PC-9 (cell line): ENCODE measurements around the gene CTSE.

Experiments used
- EZH2 ChIP-seq: fragments of 200-600 bp; sonication (generic); IDR thresholded peaks from 2 replicates; pipeline ENCODE4 v1.8.0; 2017; ENCODE audit warnings: antibody characterized with exemption, low read depth
- TF ChIP-seq, protein P1 (sequence below): fragments of 200-600 bp; sonication (generic); conservative IDR thresholded peaks from 2 replicates; pipeline ENCODE4 v1.6.1; 2017; ENCODE audit warnings: mixed run types, antibody characterized with exemption, mild to moderate bottlenecking, moderate library complexity

DNA sequence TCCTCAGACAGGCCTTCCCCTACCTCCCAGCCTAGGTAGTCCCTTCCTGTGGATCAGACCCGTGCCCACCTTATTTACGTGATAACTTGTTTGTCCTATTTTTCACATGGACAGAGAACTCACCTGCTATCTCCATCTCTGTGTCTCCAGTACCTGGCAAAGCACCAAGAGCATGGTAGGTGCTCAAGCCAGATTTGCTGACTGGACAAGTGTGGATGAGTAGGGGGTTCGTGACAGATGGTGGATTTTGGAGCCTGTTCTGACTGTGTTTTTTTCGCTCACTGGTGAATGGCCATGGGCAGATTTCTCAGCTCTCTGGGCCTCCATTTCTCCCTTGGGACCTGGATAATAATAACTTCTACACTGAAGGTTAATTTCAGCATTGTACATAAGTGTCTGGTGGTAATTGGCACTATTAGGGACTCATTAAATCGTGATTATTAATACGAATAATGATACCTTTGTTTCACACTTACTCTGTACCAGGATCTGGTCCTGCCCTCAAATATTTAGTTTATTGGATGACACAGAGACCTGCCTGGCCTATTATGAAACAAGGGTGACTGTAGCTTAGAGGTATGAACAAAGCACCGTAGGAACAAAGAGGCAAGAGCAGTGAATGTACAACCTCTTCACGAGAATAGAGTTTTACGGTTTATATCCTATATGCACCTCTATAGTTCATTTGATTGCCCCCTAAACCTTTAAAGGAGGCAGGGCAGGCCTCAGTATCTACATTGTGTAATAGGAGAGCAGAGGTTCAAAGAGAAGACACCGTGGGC lies 56.0 kb downstream of the CTSE start:
- TF ChIP-seq, protein P1, sequence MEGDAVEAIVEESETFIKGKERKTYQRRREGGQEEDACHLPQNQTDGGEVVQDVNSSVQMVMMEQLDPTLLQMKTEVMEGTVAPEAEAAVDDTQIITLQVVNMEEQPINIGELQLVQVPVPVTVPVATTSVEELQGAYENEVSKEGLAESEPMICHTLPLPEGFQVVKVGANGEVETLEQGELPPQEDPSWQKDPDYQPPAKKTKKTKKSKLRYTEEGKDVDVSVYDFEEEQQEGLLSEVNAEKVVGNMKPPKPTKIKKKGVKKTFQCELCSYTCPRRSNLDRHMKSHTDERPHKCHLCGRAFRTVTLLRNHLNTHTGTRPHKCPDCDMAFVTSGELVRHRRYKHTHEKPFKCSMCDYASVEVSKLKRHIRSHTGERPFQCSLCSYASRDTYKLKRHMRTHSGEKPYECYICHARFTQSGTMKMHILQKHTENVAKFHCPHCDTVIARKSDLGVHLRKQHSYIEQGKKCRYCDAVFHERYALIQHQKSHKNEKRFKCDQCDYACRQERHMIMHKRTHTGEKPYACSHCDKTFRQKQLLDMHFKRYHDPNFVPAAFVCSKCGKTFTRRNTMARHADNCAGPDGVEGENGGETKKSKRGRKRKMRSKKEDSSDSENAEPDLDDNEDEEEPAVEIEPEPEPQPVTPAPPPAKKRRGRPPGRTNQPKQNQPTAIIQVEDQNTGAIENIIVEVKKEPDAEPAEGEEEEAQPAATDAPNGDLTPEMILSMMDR, result no peak
- no peak for TF ChIP-seq EZH2
